ENCODE measurements around the gene AFTPH.
A peak's percentile ranks its signal among the peaks of the same experiment; 100 is the strongest.

AFTPH gene

GRCh38 chr2:64593035-64593655 is 69.0 kb downstream of the AFTPH start:
- DNase-seq (ENCODE audit: low read depth) = no peak

GRCh38 chr2:64594226-64594989 is 70.3 kb downstream of the AFTPH start:
- peak; percentile 66 for DNase-seq (ENCODE audit: low read depth)

- no peak for DNase-seq (ENCODE audit: low read depth)
Measured at GRCh38 chr2:64595397-64596176, 71.5 kb downstream of the AFTPH start.

GRCh38 chr2:64598226-64598625 is 74.1 kb downstream of the AFTPH start:
- no peak for DNase-seq (ENCODE audit: low read depth)

- no peak for DNase-seq (ENCODE audit: low read depth)
Measured at GRCh38 chr2:64599469-64599868, 75.3 kb downstream of the AFTPH start.

GRCh38 chr2:64601034-64601754 is 77.1 kb downstream of the AFTPH start:
- DNase-seq (ENCODE audit: low read depth) = no peak

GRCh38 chr2:64601785-64602391 is 77.8 kb downstream of the AFTPH start:
- DNase-seq (ENCODE audit: low read depth) = no peak

GRCh38 chr2:64602436-64602835 is 78.3 kb downstream of the AFTPH start:
- no peak for DNase-seq (ENCODE audit: low read depth)

GRCh38 chr2:64604155-64604554 is 80.0 kb downstream of the AFTPH start:
- DNase-seq (ENCODE audit: low read depth) = no peak

- no peak for DNase-seq (ENCODE audit: low read depth)
Measured at GRCh38 chr2:64605026-64605471, 80.9 kb downstream of the AFTPH start.

GRCh38 chr2:64605991-64606478 is 81.9 kb downstream of the AFTPH start:
- no peak for DNase-seq (ENCODE audit: low read depth)

- DNase-seq (ENCODE audit: low read depth) = no peak
Measured at GRCh38 chr2:64606479-64607363, 82.6 kb downstream of the AFTPH start.

GRCh38 chr2:64607381-64608304 is 83.5 kb downstream of the AFTPH start:
- DNase-seq (ENCODE audit: low read depth) = no peak

- DNase-seq (ENCODE audit: low read depth) = no peak
Measured at GRCh38 chr2:64608867-64609226, 84.7 kb downstream of the AFTPH start.

- no peak for DNase-seq (ENCODE audit: low read depth)
Measured at GRCh38 chr2:64609227-64609941, 85.3 kb downstream of the AFTPH start.

GRCh38 chr2:64609942-64610281 is 85.8 kb downstream of the AFTPH start:
- DNase-seq (ENCODE audit: low read depth) = no peak

- no peak for DNase-seq (ENCODE audit: low read depth)
Measured at GRCh38 chr2:64610316-64610855, 86.3 kb downstream of the AFTPH start.

GRCh38 chr2:64612575-64613195 is 88.6 kb downstream of the AFTPH start:
- DNase-seq (ENCODE audit: low read depth) = no peak
